PFSK-1 (cell line): ENCODE measurements around the gene RCN1.

ENCODE experiments used
- POLR2AphosphoS5 ChIP-seq: IDR thresholded peaks from 2 replicates; pipeline ENCODE4 v1.6.1; 2012; ENCODE audit warnings: low read depth, mild to moderate bottlenecking, control low read depth, low read length, moderate library complexity
- SIN3A ChIP-seq: IDR thresholded peaks from 2 replicates; pipeline ENCODE4 v1.6.1; 2012; ENCODE audit warnings: mild to moderate bottlenecking, low read length, moderate library complexity, borderline replicate concordance; ENCODE audit not compliant: insufficient read depth
- TAF1 ChIP-seq: IDR thresholded peaks from 2 replicates; pipeline ENCODE4 v1.6.1; 2012; ENCODE audit warnings: low read length, control low read depth, borderline replicate concordance; ENCODE audit not compliant: insufficient read depth
- TF ChIP-seq, protein P1 (sequence below), 2 experiments: IDR thresholded peaks; 2 replicates each; pipeline versions ENCODE4 v1.6.1 to v1.8.0; 2011 to 2012; ENCODE audit warnings: low read depth in 2 of 2, low read length in 2 of 2, control low read depth in 1 of 2, inconsistent platforms in 1 of 2, mild to moderate bottlenecking in 1 of 2, moderate library complexity in 1 of 2; ENCODE audit not compliant: insufficient read depth in 1 of 2

GRCh38 chr11:32088117-32088941, 2.5 kb upstream of the RCN1 start:
- no peak for TF ChIP-seq POLR2AphosphoS5
- no peak for TF ChIP-seq SIN3A
- TF ChIP-seq, protein P1, sequence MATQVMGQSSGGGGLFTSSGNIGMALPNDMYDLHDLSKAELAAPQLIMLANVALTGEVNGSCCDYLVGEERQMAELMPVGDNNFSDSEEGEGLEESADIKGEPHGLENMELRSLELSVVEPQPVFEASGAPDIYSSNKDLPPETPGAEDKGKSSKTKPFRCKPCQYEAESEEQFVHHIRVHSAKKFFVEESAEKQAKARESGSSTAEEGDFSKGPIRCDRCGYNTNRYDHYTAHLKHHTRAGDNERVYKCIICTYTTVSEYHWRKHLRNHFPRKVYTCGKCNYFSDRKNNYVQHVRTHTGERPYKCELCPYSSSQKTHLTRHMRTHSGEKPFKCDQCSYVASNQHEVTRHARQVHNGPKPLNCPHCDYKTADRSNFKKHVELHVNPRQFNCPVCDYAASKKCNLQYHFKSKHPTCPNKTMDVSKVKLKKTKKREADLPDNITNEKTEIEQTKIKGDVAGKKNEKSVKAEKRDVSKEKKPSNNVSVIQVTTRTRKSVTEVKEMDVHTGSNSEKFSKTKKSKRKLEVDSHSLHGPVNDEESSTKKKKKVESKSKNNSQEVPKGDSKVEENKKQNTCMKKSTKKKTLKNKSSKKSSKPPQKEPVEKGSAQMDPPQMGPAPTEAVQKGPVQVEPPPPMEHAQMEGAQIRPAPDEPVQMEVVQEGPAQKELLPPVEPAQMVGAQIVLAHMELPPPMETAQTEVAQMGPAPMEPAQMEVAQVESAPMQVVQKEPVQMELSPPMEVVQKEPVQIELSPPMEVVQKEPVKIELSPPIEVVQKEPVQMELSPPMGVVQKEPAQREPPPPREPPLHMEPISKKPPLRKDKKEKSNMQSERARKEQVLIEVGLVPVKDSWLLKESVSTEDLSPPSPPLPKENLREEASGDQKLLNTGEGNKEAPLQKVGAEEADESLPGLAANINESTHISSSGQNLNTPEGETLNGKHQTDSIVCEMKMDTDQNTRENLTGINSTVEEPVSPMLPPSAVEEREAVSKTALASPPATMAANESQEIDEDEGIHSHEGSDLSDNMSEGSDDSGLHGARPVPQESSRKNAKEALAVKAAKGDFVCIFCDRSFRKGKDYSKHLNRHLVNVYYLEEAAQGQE (IDR thresholded peaks at IDR 0.05; ENCODE audit: insufficient read depth in 1 of 2, low read depth in 2 of 2, low read length in 2 of 2) = no peak
- no peak for TF ChIP-seq TAF1
